ENCODE results near the gene DBH. TPM values are rescaled to one million over a fixed set of nuclear protein-coding genes. Genes with fewer than 3 reads are reported as not detected.

DBH gene
- total RNA-seq: not detected in 2 replicates

DNA sequence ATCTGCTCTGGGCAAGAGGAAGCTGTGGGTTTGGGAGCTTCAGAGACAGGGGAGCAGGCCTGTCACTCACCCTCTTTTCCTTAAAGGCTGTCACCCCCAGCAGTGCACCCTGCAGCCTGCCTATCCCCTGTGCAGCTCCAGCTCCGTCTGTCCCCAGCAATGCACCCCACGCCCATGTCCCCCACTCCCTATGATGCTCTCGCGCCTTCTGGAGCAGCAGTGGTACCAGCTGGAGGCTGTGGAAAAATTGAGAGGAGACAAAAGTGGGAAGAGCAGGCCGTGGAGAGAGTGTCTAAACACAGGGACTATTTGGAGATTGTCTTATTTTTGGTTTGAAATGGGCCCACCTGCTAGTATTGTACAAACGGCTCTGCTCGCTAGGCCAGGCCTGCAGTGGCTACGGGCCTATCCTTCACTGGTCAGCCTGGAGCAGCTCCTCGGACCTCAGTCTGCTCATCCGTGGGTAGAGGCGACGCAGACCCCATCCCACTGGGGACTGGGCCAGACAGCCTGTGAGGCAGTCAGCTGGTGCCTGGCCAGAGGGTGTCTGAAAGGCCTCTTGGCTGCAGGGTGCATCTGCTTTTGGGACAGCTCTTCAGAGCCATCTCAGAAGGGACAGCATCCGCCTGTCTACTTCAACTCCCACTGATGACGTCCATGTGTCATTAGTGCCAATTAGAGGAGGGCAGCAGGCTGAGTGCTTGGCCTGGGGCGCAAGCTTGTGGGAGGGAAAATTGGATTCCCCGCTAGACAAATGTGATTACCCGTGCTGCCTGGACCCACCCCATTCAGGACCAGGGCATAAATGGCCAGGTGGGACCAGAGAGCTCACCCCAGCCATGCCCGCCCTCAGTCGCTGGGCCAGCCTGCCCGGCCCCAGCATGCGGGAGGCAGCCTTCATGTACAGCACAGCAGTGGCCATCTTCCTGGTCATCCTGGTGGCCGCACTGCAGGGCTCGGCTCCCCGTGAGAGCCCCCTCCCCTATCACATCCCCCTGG, at the start of gene DBH:
Gene DBH (plus strand): TSS at position 831 of the 999 bp plus-strand sequence. CDS start 9 bp downstream, at position 840.

GRCh38 chr9:133609311-133610098, 26.7 kb upstream of the DBH start, which contains the start of gene FAM163B:
TSS of gene FAM163B (minus strand) at chr9:133609389. CDS start at chr9:133580223, 29,166 bp downstream.

Other genes with a start within 250 kb of the DBH start
- gene REXO4, start 218.4 kb upstream of the DBH start, total RNA-seq: 14.8 and 16.2 TPM in 2 replicates
- gene ADAMTS13, start 214.0 kb upstream of the DBH start, total RNA-seq: 0.89 and 1.2 TPM in 2 replicates
- gene CACFD1, start 176.4 kb upstream of the DBH start, total RNA-seq: 3.4 and 3.5 TPM in 2 replicates
- 20.0 and 21.0 TPM in 2 replicates for gene SLC2A6, start 157.3 kb upstream of the DBH start, total RNA-seq
- gene MYMK, start 111.4 kb upstream of the DBH start, total RNA-seq: not detected in 2 replicates
- gene ADAMTSL2, start 101.7 kb upstream of the DBH start, total RNA-seq: not detected in 2 replicates
- gene FAM163B, start 27.0 kb upstream of the DBH start, total RNA-seq: not detected in 2 replicates
- gene SARDH, start 102.0 kb downstream of the DBH start, total RNA-seq: 6.2 and 6.7 TPM in 2 replicates